Measurements from ENCODE around the gene ZEB1. TPM values are rescaled to one million over a fixed set of nuclear protein-coding genes. Genes with fewer than 3 reads are reported as not detected.
A peak's percentile ranks its signal among the peaks of the same experiment; 100 is the strongest.
"Not testable (repeated sequence)": the region's sequence is repeated elsewhere in the genome, so short reads cannot be mapped to it uniquely, and the experiment has no call there.

Gene ZEB1
- total RNA-seq, 1 donor from 2014 or later: 76.9 TPM

DNA sequence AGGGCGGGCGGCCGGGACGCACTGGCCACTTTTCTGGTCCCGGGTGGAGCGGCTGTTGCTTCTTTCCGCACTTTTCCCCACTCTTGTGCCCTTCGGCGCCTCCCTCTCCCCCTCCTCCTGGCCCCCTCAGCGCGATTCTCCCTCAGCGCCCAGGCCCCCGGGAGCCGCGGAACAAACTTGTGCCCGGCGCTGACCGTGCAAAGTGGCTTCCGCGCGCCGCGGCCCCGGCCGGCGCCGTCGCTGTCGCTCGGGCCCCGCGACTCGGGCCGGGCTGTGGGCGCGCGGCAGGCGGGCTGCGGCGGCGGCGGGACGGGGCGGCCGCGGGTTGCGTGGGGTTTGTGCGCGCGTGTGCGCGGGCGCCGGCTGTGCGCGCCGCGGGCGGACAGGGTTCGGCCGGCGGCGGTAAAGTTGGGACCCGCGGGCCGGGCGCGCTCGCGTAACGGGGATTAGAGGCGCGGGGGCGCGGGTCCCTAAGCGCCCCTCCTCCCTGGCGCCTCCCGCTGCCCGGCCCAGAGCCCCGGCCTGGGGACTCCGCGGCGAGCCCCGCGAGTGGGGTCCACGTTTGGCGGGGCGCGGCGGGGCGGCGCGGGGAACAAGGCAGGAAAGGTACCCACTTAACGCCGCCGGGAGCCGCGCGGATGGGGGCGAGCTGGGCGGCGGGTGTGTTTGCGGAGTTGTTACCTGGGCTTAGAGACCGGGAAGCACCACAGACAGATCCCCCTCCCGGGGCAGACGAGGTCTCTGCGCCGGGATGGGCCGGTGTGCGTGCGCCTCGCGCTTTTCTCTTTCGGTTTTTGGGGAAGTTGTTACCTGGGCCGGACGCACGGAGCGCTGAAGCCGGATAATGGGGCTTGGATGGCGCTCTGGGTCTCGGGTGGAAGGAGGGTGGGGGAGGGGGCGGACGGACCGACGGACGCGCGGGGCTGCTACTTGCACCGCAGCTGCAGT, 860 bp downstream of the ZEB1 start:
- peak; percentile 53 for DNase-seq

DNA sequence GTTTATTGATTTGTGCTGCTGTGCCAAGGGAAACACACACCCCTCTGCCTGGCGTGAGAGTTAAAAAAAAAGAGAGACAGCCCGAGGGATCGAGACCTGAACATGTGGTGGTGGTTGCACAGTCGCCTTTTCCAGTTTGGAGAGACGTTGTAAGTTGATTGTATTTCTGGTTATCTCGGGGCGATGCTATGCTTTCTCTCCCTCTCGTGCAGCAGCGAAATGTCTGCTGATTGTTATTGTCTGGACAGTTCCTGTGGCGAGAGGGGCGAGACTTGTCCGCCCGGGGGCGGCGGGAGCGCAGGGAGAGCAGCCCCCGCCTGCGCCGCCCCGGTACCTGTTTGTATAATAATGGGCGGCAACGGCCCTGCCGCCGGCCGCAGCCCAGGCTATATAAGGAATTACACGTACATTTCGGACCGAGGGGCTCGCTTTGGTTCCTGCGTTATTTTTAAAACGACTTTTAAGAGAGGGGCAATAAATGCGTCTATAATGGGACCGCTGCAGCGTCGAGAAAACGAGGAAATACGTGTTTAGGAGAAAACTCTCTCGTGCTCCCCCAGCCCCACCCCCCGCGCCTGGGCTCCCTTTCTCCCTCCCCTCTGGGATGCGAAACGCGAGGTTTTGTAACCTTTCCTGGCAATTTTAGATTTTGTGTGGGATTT, 1.7 kb downstream of the ZEB1 start:
- peak; percentile 8 for DNase-seq

DNA sequence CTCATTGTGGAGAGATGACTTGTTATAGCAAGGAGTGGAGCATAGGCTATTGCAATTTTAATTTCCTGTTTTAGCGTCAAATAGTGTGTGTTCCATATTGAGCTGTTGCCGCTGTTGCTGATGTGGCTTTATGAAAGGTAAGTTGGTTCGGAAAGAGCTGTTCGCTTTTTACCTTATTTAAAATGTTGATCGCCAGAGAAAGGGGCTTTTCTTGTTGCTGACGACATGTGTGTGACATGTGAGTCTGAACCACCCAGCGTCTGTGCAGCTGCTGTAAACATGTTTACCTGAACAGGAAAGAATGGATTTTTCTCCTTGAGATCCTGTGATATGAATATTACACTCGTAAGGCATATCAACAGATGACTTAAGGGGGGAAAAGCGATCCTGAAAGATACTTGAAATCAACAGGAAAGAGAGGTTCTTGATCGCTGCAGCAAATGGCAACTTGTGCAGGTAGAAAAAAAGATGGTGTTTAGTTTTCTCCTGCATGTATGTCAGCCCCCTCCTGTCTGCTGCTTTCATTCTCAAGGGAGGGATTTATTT, 2.5 kb downstream of the ZEB1 start:
- no peak for DNase-seq

GRCh38 chr10:31322647-31323046, 3.6 kb downstream of the ZEB1 start:
- DNase-seq: no peak

DNA sequence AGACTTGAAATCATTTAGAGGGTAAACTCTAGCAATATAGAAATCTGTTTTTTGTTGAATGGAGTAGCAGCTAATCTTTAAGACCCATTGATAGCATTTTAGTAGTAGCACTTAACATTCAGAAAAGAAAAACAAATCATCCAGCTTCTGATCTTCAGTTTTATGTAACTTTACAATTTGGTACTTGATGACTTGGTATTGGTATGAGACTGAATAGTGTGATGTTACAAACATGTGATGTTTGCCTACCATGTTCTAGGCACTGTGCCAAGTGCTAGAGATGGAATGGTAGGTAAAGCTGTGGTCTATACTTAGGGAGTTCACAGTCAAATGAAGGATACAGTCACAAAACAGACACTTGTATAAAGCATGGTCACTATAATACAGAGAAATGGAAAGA, 21.3 kb downstream of the ZEB1 start:
- no peak for DNase-seq

DNA sequence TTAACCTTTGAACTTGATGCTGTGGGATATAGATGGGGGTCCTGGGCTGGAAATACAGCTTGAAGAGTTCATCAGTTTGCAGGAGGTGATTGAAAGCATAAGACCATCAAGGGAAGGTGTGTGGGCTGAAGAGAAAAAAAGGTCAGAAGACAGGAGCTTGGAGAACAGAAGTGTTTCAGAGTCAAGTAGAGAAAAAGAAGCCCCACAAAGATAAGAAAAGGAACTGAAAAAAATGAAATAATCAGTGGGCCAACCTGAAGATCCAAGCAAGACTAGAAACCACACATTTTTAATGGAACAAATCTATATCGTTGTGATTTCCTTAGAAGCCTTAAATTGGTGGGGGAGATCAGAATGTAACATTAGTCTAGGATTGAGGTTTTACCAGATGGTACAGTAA, 22.5 kb downstream of the ZEB1 start:
- DNase-seq: no peak

- no peak for DNase-seq
Measured at GRCh38 chr10:31343009-31343408, 24.0 kb downstream of the ZEB1 start.

GRCh38 chr10:31343551-31343950, 24.5 kb downstream of the ZEB1 start:
- no peak for DNase-seq

GRCh38 chr10:31345886-31346285, 26.9 kb downstream of the ZEB1 start:
- no peak for DNase-seq

DNA sequence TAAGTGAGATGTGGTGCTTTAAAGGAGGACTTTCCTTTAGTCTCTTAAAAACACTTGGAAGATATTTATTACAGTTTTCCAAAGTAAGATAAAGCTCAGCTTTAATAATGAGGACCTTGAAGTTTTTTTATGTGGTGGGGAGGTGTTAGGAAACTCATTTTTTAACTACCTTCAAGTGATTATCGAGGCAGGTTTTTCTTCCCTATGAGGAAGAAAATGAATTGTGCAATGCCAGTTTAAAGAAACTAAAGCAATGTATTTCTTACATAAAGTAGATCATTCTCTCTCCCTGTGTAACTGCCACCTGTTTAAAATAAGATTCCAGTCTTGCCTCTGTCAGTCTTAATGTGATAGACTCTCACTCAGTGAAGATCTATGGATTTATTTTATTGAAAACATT, 27.9 kb downstream of the ZEB1 start:
- no peak for DNase-seq

- DNase-seq: no peak
Measured at GRCh38 chr10:31347705-31348104, 28.7 kb downstream of the ZEB1 start.

GRCh38 chr10:31350891-31351290, 31.9 kb downstream of the ZEB1 start:
- DNase-seq: no peak

DNA sequence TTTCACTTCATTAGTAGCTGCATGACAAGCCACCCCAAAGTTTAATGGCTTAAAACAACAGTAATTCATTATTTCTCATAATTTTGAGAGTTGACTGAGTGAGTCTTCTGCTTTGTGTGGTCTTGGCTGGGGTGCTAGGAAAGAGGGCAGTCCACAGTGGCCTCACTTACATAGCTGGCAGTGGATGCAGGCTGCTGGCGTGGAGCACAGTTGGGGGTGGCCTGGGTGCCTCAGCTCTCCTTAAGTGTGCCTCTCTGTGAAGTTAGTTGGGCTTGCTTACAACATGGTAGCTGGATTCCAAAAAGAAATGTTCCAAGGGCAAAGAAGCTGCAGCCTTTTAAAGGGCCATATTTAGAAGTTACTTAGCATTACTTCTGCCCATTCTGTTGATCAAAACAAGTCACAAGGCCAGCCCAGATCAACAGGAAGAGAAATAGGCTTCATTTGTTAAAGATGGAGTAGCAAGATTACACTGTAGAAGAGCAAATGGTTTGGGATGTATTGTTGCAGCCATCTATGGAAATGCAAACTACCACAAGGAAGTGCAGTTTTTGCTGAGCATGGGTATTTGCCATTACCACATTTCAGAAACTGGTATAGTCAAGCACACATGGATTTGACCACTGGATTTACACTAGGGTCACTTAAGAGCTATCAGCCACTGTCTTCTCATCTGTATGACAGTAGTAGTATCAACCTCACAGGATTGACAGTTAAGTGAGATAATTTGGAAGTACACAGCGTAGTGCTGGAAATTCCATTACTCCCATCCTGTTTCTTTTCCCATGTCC, 33.6 kb downstream of the ZEB1 start:
- no peak for DNase-seq

DNA sequence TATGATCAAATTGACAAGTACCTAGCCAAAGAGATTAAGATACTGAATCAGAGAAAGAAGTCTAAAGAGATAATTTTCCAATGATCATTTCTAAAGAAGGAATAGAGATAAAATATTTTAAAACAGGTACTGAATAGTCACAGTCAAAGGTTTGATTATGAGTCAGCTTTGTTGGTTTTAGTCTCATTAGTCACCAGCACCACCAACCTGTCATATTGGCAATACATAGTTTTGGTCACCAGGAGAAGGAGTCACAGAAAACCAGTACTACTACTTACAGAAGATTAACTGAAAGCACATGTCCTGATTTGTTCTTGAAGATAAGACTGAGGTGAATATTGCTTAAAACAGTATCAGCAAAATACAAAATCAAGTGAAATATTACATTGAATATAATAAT, 34.6 kb downstream of the ZEB1 start:
- no peak for DNase-seq

GRCh38 chr10:31358688-31359330, 39.8 kb downstream of the ZEB1 start:
- no peak for DNase-seq

- no peak for DNase-seq
Measured at GRCh38 chr10:31359979-31360378, 41.0 kb downstream of the ZEB1 start.

DNA sequence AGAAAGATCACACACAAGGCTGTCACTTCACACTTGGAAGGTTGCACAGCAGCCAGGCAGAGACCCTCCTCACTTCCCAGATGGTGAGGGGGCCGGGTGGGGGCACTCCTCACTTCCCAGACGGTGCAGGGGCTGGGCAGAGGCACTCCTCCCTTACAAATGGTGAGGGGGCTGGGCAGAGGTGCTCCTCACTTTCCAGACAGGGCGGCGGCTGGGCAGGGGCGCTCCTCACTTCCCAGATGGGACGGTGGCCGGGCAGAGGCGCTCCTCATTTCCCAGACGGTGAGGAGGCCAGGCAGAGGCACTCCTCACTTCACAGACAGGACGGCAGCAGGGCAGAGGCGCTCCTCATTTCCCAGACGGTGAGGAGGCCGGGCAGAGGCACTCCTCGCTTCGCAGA, 42.5 kb downstream of the ZEB1 start:
- DNase-seq: not testable (repeated sequence)

GRCh38 chr10:31362023-31362641, 43.1 kb downstream of the ZEB1 start:
- DNase-seq: no peak

DNA sequence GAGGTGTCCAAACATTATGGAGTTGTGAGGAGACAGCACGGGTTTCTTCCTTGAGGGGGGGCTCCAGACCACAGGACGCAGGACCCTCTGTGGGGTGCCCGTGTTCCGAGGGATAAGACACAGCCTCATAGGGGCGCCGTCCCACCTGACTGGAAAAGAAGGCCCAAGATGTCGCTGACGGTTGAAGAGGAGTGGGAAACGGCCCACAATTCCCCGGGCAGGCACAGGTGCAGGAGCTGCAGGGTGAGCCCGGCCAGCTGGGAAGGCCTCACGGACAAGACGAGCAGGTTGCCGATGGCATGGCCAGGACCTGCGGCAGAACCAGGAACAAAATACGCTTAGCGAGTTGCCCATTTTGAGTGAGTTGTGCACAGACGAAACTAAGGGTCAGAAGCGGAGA, 44.7 kb downstream of the ZEB1 start:
- not testable (repeated sequence) for DNase-seq

DNA sequence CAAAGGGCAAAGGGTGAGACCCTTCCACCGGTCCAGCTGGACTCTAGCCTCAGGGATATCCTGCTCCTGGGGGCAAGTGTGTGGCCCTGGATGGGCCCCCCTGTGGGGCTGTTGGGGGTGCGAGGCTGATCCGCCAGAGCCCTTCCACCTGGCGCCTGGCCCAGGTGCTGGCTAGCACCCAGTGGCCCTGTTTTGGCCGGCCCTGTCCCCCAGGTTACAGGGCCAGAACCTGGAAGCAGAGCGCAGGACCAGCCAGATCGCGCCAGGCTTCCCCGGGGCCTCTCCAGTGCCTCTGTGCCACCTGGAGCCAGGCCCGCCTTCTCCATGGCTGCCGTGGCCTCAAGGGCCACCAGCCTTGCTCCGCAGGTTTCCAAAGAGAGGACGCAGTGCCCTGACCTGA, 45.2 kb downstream of the ZEB1 start:
- not testable (repeated sequence) for DNase-seq

DNA sequence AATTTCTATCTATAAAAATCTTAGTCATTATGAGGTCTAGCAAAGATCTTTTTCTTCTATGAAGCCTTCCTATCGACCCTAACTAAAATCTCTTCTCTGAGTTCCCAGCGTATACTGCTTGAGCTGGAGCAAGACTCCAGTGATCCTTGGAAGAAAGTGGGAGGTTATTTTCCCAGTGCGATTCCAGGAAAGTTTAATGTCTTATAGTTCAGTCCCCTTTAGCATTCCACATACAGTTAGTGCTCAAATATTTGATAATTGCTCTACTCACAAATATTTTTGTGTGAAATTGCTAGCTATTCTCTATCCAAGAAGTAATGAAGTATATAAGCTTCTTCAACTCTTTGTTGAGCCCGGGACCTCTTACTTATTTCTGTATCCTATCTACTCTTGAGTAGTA, 47.7 kb downstream of the ZEB1 start:
- DNase-seq: no peak

DNA sequence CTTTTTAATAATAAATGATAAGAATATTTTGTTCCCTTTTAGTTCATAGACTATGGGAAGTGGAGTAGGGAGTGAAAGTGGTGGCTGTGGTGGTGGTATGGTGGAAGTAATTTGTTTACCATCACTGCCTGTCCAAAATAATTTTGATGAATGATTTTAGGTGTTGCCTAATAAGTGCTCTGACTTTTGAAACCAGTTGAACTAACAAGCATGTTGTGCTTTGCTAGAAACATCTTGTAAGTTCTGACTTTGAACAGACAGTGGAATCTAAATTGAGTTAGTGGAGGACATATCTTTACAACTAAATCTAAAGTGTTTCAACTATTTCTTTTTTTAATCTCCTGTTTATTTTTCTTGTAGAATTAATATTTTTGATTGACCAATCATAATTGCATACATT, 49.7 kb downstream of the ZEB1 start:
- DNase-seq: no peak

Measured in occipital lobe (tissue), 2 donors.